Parathyroid adenoma (tissue), 2 donors: ENCODE data around the gene RFT1.

Experiments used
- H2AFZ ChIP-seq: fragments of 300-600 bp; sonication (generic); one replicate; pipeline ENCODE4 v1.7.0; 2017; ENCODE audit warnings: antibody characterized with exemption, mild to moderate bottlenecking
- H3K27ac ChIP-seq: fragments of 300-600 bp; sonication (generic); one replicate; pipeline ENCODE4 v1.7.0; 2017
- H3K27me3 ChIP-seq: fragments of 300-600 bp; sonication (generic); one replicate; pipeline ENCODE4 v1.7.0; 2017; ENCODE audit warnings: low read length; ENCODE audit not compliant: control insufficient read depth, insufficient read depth
- H3K36me3 ChIP-seq: fragments of 300-600 bp; sonication (generic); one replicate; pipeline ENCODE4 v1.7.0; 2017; ENCODE audit warnings: low read length; ENCODE audit not compliant: control insufficient read depth, insufficient read depth
- H3K4me1 ChIP-seq: fragments of 300-600 bp; sonication (generic); one replicate; pipeline ENCODE4 v1.7.0; 2017; ENCODE audit warnings: control low read depth
- H3K4me2 ChIP-seq: fragments of 300-600 bp; sonication (generic); one replicate; pipeline ENCODE4 v1.7.0; 2017; ENCODE audit warnings: low read length
- H3K4me3 ChIP-seq: fragments of 300-600 bp; sonication (generic); one replicate; pipeline ENCODE4 v1.7.0; 2017; ENCODE audit warnings: low read depth, low read length
- H3K79me2 ChIP-seq: fragments of 300-600 bp; sonication (generic); one replicate; pipeline ENCODE4 v1.7.0; 2017; ENCODE audit warnings: control low read depth
- H3K9ac ChIP-seq: fragments of 300-600 bp; sonication (generic); one replicate; pipeline ENCODE4 v1.7.0; 2017; ENCODE audit warnings: mild to moderate bottlenecking
- H3K9me3 ChIP-seq: fragments of 300-600 bp; sonication (generic); one replicate; pipeline ENCODE4 v1.7.0; 2017; ENCODE audit warnings: low read length; ENCODE audit not compliant: control insufficient read depth
- TF ChIP-seq, protein P1 (sequence below): fragments of 300-600 bp; sonication (generic); IDR thresholded peaks from one replicate; pipeline ENCODE4 v1.7.0; 2017; ENCODE audit warnings: antibody characterized with exemption, mild to moderate bottlenecking
- donor health status: primary hyperparathyroidism.

The RFT1 gene

GRCh38 chr3:53113293-53114010 is 16.8 kb downstream of the RFT1 start:
- no peak overlapping the region for H2AFZ ChIP-seq
- H3K4me3 ChIP-seq: no peak overlapping the region
- no peaks in the 10 kb centered on the region for H3K36me3 ChIP-seq
- no peak overlapping the region for H3K27ac ChIP-seq
- no peak overlapping the region for H3K9ac ChIP-seq
- H3K4me2 ChIP-seq: no peak overlapping the region
- H3K27me3 ChIP-seq: no peaks in the 10 kb centered on the region
- H3K4me1 ChIP-seq: peaks cover 11% of the 10 kb centered on the region
- no peaks in the 10 kb centered on the region for H3K9me3 ChIP-seq
- TF ChIP-seq, protein P1, sequence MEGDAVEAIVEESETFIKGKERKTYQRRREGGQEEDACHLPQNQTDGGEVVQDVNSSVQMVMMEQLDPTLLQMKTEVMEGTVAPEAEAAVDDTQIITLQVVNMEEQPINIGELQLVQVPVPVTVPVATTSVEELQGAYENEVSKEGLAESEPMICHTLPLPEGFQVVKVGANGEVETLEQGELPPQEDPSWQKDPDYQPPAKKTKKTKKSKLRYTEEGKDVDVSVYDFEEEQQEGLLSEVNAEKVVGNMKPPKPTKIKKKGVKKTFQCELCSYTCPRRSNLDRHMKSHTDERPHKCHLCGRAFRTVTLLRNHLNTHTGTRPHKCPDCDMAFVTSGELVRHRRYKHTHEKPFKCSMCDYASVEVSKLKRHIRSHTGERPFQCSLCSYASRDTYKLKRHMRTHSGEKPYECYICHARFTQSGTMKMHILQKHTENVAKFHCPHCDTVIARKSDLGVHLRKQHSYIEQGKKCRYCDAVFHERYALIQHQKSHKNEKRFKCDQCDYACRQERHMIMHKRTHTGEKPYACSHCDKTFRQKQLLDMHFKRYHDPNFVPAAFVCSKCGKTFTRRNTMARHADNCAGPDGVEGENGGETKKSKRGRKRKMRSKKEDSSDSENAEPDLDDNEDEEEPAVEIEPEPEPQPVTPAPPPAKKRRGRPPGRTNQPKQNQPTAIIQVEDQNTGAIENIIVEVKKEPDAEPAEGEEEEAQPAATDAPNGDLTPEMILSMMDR: no peak
- peaks cover 2% of the 10 kb centered on the region for H3K79me2 ChIP-seq

DNA sequence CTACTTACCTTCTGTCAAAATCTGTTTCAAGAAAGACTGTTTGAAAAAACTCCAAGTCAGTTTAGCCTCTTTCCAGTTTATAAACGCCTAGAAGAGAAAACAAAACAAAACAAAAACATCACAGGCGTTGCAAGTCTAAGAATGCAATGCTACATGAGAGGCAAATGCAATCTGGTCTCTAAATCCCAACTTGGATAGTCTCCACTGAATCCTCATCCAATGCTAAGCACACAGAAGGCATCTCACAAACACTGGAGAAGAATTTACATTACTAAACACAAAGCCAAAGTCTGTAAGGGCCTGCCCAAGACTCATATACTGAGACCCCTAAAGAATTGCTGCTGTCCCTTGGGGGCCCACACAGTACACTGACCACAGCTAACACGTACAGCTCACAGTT is 18.4 kb downstream of the RFT1 start:
- TF ChIP-seq, protein P1: no peak
- Histone ChIP-seq H3K4me1 (peaks cover 8% of the 10 kb centered on the region), H3K27me3 (no peaks in the 10 kb centered on the region), H3K4me3 (no peak overlapping the region), H3K36me3 (no peaks in the 10 kb centered on the region), H3K27ac (no peak overlapping the region), H3K9ac (no peak overlapping the region), H2AFZ (no peak overlapping the region), H3K4me2 (no peak overlapping the region), H3K79me2 (peaks cover 2% of the 10 kb centered on the region), H3K9me3 (no peaks in the 10 kb centered on the region)

DNA sequence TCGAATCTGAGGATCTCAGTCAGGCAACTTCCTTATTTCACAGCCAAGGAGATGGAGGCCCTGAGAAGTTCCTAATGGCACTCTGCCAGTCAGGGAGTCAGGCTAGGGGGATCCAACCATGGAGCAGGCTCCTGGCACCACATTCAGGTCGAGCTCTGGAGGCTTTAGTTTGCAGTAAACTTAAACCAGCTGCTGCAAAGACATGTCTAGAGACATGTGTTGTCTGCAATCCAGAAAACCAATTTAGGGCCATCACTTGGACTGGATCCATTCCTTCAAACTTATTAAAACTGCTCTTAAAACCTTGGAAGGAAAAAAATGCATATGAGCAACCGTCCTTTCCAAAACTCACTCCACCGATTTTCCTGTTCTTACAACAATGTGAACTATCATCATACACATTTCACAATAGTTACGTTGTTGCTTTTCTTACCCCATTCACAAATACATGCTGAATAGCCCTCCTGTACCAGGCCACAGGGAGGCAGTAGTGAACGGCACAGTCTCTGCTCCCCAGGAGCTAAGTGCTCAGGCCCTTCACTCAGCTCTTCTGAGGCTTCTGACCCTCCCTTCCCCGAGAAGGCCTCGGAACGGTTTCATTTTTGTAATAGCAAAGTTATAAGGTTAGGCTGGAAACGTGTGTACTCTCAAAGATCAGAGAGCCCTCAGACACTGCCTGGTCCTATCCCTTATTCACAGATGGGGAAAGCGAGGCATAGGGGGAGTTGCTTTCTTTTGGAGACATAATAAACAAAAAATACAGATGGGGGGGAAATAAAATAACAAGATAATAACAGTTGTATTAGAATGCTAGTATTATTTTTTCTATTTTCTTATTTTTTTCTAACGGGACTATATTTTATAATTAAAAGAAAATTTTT is 20.1 kb downstream of the RFT1 start:
- H3K4me1 ChIP-seq: peaks cover 4% of the 10 kb centered on the region
- no peak overlapping the region for H2AFZ ChIP-seq
- no peak overlapping the region for H3K27ac ChIP-seq
- H3K9me3 ChIP-seq: no peaks in the 10 kb centered on the region
- no peak overlapping the region for H3K9ac ChIP-seq
- H3K79me2 ChIP-seq: peaks cover 2% of the 10 kb centered on the region
- TF ChIP-seq, protein P1: no peak
- no peak overlapping the region for H3K4me3 ChIP-seq
- H3K27me3 ChIP-seq: no peaks in the 10 kb centered on the region
- no peaks in the 10 kb centered on the region for H3K36me3 ChIP-seq
- H3K4me2 ChIP-seq: no peak overlapping the region

GRCh38 chr3:53109190-53109589 is 21.0 kb downstream of the RFT1 start:
- Histone ChIP-seq H3K36me3 (no peaks in the 10 kb centered on the region), H3K27ac (no peak overlapping the region)

More at GRCh38 chr3:53109190-53109589, 21.0 kb downstream of the RFT1 start:
- Histone ChIP-seq H3K4me3 (no peak overlapping the region), H3K27me3 (no peaks in the 10 kb centered on the region), H2AFZ (no peak overlapping the region), H3K4me1 (peaks cover 2% of the 10 kb centered on the region), H3K79me2 (peaks cover 2% of the 10 kb centered on the region), H3K9ac (no peak overlapping the region), H3K9me3 (no peaks in the 10 kb centered on the region), H3K4me2 (no peak overlapping the region)
- TF ChIP-seq, protein P1: no peak
